ENCODE results near the gene LRP10. TPM values are rescaled to one million over a fixed set of nuclear protein-coding genes. Genes with fewer than 3 reads are reported as not detected.
"Not testable (repeated sequence)": the region's sequence is repeated elsewhere in the genome, so short reads cannot be mapped to it uniquely, and the experiment has no call there.

Gene LRP10
- polyA plus RNA-seq, 4 donors = 81.1 to 100 (median 87.9) TPM

- DNase-seq (ENCODE audit: low read depth in 4 of 4, low spot score in 2 of 4) = not testable (repeated sequence)
Measured at GRCh38 chr14:22860377-22860776, 11.2 kb upstream of the LRP10 start.

DNA sequence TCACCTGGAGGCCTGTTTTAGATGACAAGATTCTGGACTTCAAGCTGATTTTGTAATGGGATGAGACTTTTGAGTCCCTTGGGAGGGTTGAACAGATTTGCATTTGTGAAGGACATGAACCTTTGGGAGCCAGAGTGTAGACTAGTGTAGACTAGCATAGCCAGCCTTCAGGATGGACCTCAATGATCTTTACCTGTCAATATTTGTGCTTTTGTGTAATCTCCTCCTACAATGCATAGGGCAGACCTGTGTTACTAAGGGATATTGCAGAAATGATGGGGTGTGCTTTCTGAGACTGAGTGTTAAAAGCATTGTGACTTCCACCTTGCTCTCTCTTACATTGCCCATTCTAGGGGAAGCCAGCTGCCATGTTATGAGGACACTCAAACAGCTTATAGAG is 9.9 kb upstream of the LRP10 start:
- no peak for DNase-seq (ENCODE audit: low read depth in 4 of 4, low spot score in 2 of 4)

DNA sequence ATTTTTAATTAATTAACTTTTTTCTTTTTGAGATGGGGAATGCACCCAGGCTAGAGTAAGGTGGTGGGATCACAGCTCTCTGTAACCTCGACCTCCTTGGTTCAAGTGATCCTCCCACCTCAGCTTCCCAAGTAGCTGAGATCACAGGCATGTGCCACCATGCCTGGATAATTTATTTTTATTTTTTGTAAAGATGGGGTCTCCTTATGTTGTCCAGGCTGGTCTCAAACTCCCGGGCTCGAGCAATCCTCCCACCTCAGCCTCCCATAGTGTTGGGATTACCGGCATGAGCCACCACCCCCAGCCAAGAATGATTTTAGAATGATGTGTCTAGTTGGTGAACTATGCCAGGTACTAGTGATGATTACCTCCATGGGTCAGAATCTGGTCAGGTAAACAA is 6.6 kb upstream of the LRP10 start:
- no peak for DNase-seq (ENCODE audit: low read depth in 4 of 4, low spot score in 2 of 4)

DNA sequence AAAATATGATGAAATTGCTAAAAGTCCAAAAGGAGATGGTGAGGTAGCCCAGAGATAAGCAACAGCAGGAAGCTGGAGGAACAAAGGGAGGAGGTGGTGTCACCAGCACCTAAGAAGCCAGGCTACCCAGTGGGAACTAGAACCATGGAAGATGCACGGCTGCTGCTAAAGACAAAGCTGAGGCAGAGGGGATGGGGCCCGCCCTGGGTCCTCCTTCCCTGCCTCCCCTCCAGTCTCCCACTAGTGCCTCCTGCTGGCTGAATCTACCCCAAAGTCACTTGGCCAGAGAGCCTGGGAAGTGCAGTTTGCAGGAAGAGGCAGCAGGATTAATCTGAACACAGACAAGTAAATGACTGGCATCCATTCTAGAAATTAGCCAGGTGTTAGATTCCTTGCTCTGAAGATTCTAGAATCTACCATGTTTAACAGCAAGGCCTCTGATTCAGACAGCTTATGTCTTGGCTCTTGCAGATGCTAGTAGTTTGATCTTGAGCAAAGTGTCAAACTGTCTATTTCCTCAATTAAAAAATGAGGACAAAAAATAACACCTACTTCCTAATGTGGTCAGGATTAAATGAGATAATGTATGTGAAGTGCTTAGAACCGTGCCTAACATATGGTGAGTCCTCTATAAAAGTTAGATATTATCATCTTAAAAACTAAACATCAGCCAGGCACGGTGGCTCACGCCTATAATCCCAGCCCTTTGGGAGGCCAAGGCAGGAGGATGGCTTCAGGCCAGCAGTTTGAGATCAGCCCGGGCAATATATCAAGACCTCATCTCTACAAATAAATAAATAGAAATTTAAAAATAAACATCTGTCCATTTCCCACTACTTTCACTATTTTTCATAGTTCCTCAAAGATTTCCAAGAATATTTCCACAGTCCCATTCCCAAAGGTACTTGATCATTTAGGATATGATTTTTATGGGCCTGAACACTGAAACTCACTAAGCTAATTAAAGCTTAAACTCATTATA is 5.8 kb upstream of the LRP10 start:
- no peak for DNase-seq (ENCODE audit: low read depth in 4 of 4, low spot score in 2 of 4)

DNA sequence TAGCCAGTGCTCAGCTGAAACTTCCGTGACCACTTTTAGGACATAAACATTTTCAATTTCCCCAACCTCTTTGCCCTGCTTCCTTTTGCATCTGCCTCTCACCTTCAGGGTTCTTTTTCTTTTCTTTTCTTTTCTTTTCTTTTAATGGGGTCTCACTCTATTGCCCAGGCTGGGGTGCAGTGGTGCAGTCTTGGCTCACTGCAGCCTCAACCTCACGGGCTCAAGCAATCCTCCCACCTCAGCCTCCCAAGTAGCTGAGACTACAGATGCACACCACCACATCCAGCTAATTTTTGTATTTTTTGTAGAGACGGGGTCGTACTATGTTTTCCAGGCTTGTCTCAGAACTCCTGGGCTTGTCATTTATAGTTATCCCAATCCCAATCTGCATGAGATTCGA is 4.7 kb upstream of the LRP10 start:
- no peak for DNase-seq (ENCODE audit: low read depth in 4 of 4, low spot score in 2 of 4)

GRCh38 chr14:22870811-22871223 is 723 bp upstream of the LRP10 start:
- no peak for DNase-seq (ENCODE audit: low read depth in 4 of 4, low spot score in 2 of 4)

GRCh38 chr14:22872033-22872832 is 693 bp downstream of the LRP10 start:
- DNase-seq (ENCODE audit: low read depth in 4 of 4, low spot score in 2 of 4) = peak; percentile 86 to 91 (median 87)

GRCh38 chr14:22872833-22873520 is 1.4 kb downstream of the LRP10 start:
- no peak for DNase-seq (ENCODE audit: low read depth in 4 of 4, low spot score in 2 of 4)

GRCh38 chr14:22875003-22875747 is 3.6 kb downstream of the LRP10 start:
- no peak for DNase-seq (ENCODE audit: low read depth in 4 of 4, low spot score in 2 of 4)

- no peak for DNase-seq (ENCODE audit: low read depth in 4 of 4, low spot score in 2 of 4)
Measured at GRCh38 chr14:22875748-22876319, 4.3 kb downstream of the LRP10 start.

DNA sequence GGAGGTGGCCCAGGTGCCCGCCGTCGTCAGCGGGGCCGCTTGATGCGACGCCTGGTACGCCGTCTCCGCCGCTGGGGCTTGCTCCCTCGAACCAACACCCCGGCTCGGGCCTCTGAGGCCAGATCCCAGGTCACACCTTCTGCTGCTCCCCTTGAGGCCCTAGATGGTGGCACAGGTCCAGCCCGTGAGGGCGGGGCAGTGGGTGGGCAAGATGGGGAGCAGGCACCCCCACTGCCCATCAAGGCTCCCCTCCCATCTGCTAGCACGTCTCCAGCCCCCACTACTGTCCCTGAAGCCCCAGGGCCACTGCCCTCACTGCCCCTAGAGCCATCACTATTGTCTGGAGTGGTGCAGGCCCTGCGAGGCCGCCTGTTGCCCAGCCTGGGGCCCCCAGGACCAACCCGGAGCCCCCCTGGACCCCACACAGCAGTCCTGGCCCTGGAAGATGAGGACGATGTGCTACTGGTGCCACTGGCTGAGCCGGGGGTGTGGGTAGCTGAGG is 5.5 kb downstream of the LRP10 start:
- no peak for DNase-seq (ENCODE audit: low read depth in 4 of 4, low spot score in 2 of 4)

DNA sequence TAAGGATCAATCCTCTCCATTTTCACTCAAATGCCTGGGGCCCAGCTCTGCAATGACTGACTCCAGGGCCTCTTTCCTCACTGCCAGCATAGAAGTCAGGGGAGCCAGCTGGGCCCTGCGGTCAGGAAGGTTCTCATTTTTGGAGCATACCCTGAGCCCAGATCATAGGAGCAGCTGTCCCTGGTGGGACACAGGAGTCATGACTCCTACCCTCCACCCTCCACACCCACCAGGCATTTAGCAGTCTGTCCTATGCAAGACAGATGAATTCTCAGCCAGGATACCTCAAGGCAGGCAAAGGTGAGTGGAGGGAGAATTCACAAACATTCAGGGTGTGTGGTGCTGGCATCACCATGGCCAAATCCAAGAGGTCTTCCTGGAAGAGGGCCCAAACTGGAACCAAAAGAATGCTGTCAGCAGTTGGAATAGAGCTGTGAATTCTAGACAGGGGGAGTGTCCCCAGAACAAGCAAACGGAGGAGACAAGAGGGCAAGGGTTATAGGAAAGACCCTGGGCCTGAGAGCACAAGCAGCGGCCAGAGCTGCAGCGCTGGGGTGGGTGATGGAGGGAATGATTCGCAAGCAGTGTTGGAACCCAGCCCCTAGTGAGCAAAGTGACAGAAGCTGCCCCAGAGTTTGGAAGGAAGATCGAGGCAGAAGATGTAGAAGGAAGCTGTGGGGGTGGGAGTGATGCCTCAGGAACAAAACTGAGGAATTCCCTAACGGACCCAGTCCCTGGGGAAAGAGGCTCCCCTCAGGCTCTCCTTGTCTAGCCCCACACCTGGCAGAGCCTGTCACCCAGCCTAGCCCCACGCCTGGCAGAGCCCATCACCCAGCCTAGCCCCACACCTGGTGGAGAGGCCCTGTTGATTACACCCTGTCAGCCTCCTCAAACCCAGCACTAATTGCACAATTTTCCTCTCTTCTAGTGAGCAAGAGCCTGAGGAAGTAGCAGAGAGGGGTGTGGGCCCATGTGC is 7.0 kb downstream of the LRP10 start:
- no peak for DNase-seq (ENCODE audit: low read depth in 4 of 4, low spot score in 2 of 4)

DNA sequence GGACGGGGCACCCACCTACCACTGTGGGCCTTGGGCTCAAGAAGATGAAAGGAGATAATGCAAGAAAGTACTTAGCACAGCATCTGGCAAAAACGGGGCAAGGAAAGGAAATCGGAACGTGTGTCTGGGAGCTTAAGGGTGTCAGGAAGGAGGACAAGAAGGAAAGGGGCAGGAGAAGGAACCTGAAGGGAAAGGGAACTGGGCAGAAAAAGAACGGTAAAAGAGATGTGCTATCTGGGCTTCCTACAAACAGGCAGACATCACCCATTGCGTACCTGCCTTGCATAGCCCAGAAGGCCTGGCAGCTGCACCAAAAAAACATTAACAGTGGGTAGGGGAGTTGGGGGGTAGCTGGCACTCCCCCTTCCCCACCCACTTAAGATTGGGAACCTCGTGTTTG is 10.5 kb downstream of the LRP10 start:
- no peak for DNase-seq (ENCODE audit: low read depth in 4 of 4, low spot score in 2 of 4)

DNA sequence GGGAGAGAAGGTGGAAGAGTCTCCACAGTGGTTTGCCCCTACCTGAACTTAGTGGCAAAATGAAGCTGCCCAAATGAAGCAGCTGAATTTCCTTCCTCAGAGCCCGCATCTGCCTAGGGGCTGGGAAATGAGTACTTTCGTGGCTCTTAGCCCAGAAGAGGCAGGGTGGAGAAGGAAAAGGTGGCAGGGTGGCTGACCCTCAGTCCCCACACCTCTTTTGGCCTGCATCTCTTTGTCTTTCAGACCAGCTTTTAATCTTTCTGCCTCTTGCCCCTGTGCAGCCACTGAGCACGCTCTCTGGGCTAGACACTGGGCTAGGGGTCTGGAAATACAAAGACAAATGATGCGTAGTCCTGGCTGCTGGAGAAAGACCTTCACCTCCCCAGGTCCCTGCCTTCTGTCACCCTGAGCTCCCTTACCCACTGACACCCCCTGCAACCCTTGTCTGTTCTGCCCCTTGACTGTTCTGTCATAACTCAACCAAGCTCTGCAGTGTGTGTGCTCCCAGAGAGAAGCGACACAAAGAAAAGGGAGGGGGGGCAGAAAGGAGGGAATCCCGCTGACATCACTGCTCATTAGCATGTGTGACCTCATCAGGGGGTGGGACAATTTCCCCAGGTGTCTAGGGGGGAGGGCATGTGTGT is 11.1 kb downstream of the LRP10 start:
- peak in 2 of 4 donors; percentile 58 to 78 for DNase-seq (ENCODE audit: low read depth in 4 of 4, low spot score in 2 of 4)

DNA sequence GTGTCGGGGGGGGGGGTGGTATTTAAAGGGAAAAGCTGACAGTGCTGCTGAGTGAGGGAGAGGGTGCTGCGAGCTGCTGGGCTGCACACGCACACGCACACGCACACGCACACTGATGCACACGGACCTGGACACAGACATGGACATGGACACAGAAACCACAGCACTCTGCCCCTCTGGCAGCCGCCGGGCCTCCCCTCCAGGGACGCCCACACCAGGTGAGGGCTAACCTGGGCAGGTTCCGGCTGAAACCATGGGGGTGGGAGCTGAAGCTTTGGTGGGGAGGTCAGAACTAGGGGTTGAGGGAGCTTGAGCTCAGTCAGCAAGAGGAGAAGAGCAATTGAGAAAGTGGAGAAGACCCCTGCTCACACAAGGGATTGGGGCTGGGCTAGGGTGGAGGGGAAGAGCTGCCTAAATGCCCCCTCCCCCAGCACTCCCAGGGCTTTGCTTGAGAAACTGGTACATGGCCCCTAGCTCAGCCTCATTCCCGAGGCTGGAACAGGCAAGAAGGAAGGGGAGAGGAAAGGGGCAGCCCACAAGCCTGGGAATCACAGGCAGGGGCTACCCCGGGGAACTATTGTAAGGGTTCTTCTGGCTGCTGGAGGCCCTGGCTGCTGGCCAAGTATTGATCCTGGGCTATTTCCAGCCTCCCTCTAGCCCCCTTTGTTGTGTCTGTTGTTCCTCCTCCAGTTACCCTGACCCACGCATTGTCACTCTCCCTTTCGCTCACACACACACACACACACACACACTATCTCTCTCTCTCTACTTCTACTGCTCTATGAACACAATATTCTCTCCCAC is 11.8 kb downstream of the LRP10 start, which contains the start of gene REM2:
REM2 (plus strand) TSS at position 50 of the 804 bp plus-strand sequence; CDS start at position 116, 66 bp downstream.
- DNase-seq (ENCODE audit: low read depth in 4 of 4, low spot score in 2 of 4) = no peak

DNA sequence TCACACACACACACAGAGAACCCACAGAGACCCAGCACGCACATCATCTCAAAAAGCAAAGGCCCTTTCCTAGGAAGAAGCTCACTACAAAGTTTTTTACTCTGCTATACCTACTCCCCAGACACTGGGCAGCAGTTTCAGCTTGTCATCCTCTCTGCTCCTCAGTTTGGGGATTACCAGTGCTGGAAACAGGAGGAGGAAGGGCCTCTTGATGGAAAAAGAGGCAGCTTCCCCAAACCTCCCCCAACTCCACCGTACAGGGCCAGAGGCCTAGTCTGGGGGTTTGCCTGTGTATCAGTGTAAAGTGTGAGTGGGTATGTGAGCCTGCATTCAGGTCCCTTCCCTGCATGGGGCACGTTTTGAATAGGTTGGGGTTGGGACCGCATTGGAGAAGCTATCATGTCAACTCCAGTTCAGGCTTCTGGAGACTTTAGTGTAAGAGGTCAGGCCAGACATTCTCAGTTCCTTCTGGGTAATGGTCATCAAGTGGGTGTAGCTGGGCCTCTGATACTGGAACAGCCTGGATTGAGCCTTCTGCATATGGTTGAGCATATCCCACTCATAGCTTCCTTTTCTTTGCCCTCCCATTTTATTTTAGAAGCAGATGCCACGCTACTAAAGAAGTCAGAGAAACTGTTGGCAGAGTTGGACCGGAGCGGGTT is 12.7 kb downstream of the LRP10 start:
- DNase-seq (ENCODE audit: low read depth in 4 of 4, low spot score in 2 of 4) = no peak

Measured in left renal cortex interstitium (tissue), 4 donors.